K562 (cell line): ENCODE measurements around the gene TEKT2. TPM values are rescaled to one million over a fixed set of nuclear protein-coding genes. Genes with fewer than 3 reads are reported as not detected.
A peak's percentile ranks its signal among the peaks of the same experiment; 100 is the strongest.

Experiments
- ARID1B ChIP-seq: fragments of 450-650 bp; IDR thresholded peaks from 2 replicates; pipeline ENCODE4 v1.6.1; 2016; ENCODE audit warnings: antibody characterized with exemption, mild to moderate bottlenecking, inconsistent platforms
- ARID3A ChIP-seq: IDR thresholded peaks from 2 replicates; pipeline ENCODE4 v1.6.1; 2012; ENCODE audit warnings: low read depth, low read length, improper control_type of control experiment, borderline replicate concordance
- EP300 ChIP-seq: IDR thresholded peaks from 2 replicates; pipeline ENCODE4 v1.6.1; 2012; ENCODE audit warnings: low read length, improper control_type of control experiment
- ETS1 ChIP-seq: conservative IDR thresholded peaks from 2 replicates; pipeline ENCODE4 v1.6.1; 2011; ENCODE audit warnings: low read depth, mild to moderate bottlenecking, low read length; ENCODE audit not compliant: control insufficient read depth
- ETV1 ChIP-seq: fragments of 450-650 bp; conservative IDR thresholded peaks from 2 replicates; pipeline ENCODE4 v1.6.1; 2016; ENCODE audit warnings: missing genetic modification characterization, control low read depth, low read depth, missing compliant biosample characterization
- HBP1 ChIP-seq: fragments of 450-650 bp; formaldehyde crosslinking; IDR thresholded peaks from 2 replicates; pipeline ENCODE4 v1.4.0; 2022; ENCODE audit warnings: missing genetic modification characterization
- HCFC1 ChIP-seq: IDR thresholded peaks from 2 replicates; pipeline ENCODE4 v1.6.1; 2012; ENCODE audit warnings: low read depth, low read length, improper control_type of control experiment
- HNRNPLL ChIP-seq: fragments of 200-400 bp; formaldehyde crosslinking; IDR thresholded peaks from 2 replicates; pipeline ENCODE4 v1.6.1; 2017; ENCODE audit warnings: low read length, low read depth, mild to moderate bottlenecking; ENCODE audit not compliant: poor library complexity, severe bottlenecking
- NCOR1 ChIP-seq: fragments of 450-650 bp; IDR thresholded peaks from 2 replicates; pipeline ENCODE4 v1.6.1; 2016; ENCODE audit warnings: mild to moderate bottlenecking, moderate library complexity
- TCF3 ChIP-seq: sonication (generic); formaldehyde crosslinking; IDR thresholded peaks from 2 replicates; pipeline ENCODE4 v1.4.0; 2020; ENCODE audit warnings: mild to moderate bottlenecking, missing genetic modification reagents
- TFAP4 ChIP-seq: sonication (generic); formaldehyde crosslinking; IDR thresholded peaks from 2 replicates; pipeline ENCODE4 v1.8.0; 2022; ENCODE audit warnings: missing genetic modification reagents, mild to moderate bottlenecking, moderate library complexity, borderline replicate concordance
- ZBTB9 ChIP-seq: fragments of 450-650 bp; formaldehyde crosslinking; IDR thresholded peaks from 2 replicates; pipeline ENCODE4 v1.4.0; 2020; ENCODE audit warnings: mild to moderate bottlenecking, moderate library complexity
- ZKSCAN1 ChIP-seq: fragments of 150-350 bp; IDR thresholded peaks from 2 replicates; pipeline ENCODE4 v1.6.1; 2016; ENCODE audit warnings: low read depth, low read length
- ZNF592 ChIP-seq: fragments of 450-650 bp; IDR thresholded peaks from 2 replicates; pipeline ENCODE4 v1.6.1; 2017; ENCODE audit warnings: antibody characterized with exemption, mild to moderate bottlenecking
- ZNF766 ChIP-seq: fragments of 200-800 bp; sonication (Bioruptor generic); conservative IDR thresholded peaks from 2 replicates; pipeline ENCODE4 v1.6.1; 2016; ENCODE audit warnings: missing genetic modification characterization, missing compliant biosample characterization
- polyA plus RNA-seq, 8 experiments: library from polyadenylated mRNA; depleted of rRNA in 4 of 8; stranded (reverse) in 5 of 8; unstranded in 3 of 8; fragments of >200 nt; fragmentation: Nextera tagmentation in 2 of 8; fragmentation: Illumina TruSeq in 1 of 8; extraction: Ambion mirVana in 2 of 8; extraction: Trizol in 1 of 8; gene quantifications; 2 replicates each; pipeline versions ENCODE4 v1.2.1 to v1.2.3, GENCODE V29; 2011 to 2014; ENCODE audit warnings: inconsistent platforms in 1 of 8, missing spikeins in 1 of 8
- total RNA-seq, 7 experiments: library from RNA; depleted of rRNA in 6 of 7; stranded (reverse); fragments of >200 nt in 6 of 7; fragmentation: Illumina TruSeq in 2 of 7; extraction: Trizol in 2 of 7; gene quantifications; 2 replicates each; pipeline versions ENCODE4 v1.2.1 to v1.2.3, GENCODE V29; 2011 to 2021; ENCODE audit warnings: low replicate concordance in 1 of 7

The TEKT2 gene
- total and polyA plus RNA-seq, 9 of the 15 experiments (the other 6 are each of a cell fraction or from before 2014, with no cell fraction given): 0.06 to 0.94 (median 0.30) TPM; not detected in 1

- TF ChIP-seq ETS1: 0 out of 2 replicates have a peak, but pooled peaks have one; percentile 27
- peak; percentile 98 for TF ChIP-seq HNRNPLL
- no peak for TF ChIP-seq HBP1 (CRISPR knock-in tag)
- TF ChIP-seq ARID1B: peak; percentile 66; the same call in 1 of the 2 replicates
- peak; percentile 69 for TF ChIP-seq TCF3
- TF ChIP-seq TFAP4: peak; percentile 90
- no peak for TF ChIP-seq ZNF766 (CRISPR knock-in tag)
- TF ChIP-seq NCOR1: peak; percentile 58; the same call in 1 of the 2 replicates
- TF ChIP-seq ETV1 (tag): no peak
- TF ChIP-seq EP300: peak; percentile 32; the same call in 1 of the 2 replicates
- peak; percentile 59; the same call in 1 of the 2 replicates for TF ChIP-seq ZBTB9 (CRISPR knock-in tag)
- TF ChIP-seq ZKSCAN1: 0 out of 2 replicates have a peak, but pooled peaks have one; percentile 15
- no peak for TF ChIP-seq HCFC1
- TF ChIP-seq ZNF592: no peak
- TF ChIP-seq ARID3A: no peak
Measured at GRCh38 chr1:36128126-36128904, 44.4 kb downstream of the TEKT2 start (continued).
